Right cardiac atrium (tissue), 5 donors: Measurements from ENCODE around the gene FAR2. TPM values are rescaled to one million over a fixed set of nuclear protein-coding genes. Genes with fewer than 3 reads are reported as not detected.

Experiments
- polyA plus RNA-seq: library from polyadenylated mRNA; stranded (reverse); fragments of 200-250 nt; gene quantifications from one replicate; pipeline ENCODE4 v1.2.3, GENCODE V29; 2013
- total RNA-seq, 4 donors: library from RNA; stranded (reverse); fragmentation: NEBNext Ultra II Directional; extraction: Animal tissue kit (Norgen Biotek cat#: 25700); gene quantifications; one replicate each; pipeline ENCODE4 v1.2.1, GENCODE V29; 2021
- donor health status: healthy with polysubstance abuse.
- donor health status: DM: no; HTN: yes; CAD: no.
- donor health status: DM: no; HTN: no; CAD: no.
- donor health status: DM: no; HTN: yes; CAD: no; lungs with severe emphysema.
- donor health status: DM: yes; HTN: yes; CAD: no.

The FAR2 gene
- total and polyA plus RNA-seq, 5 donors, result 2.5 to 9.7 (median 4.1) TPM

Other genes starting within 250 kb of the FAR2 start
- 100 to 1,000 TPM in 2 of 4 donors, 10 to 100 TPM in 2; 83.1 to 111 (median 102) TPM for gene ERGIC2, start 231.9 kb downstream of the FAR2 start, total RNA-seq
- 78.2 TPM for gene ERGIC2, start 231.9 kb downstream of the FAR2 start, polyA plus RNA-seq